ENCODE measurements around the gene SPAG6. TPM values are rescaled to one million over a fixed set of nuclear protein-coding genes. Genes with fewer than 3 reads are reported as not detected.

SPAG6 gene
- total and polyA plus RNA-seq, 2 of the 4 experiments (the other 2 are of a cell fraction) = not detected

DNA sequence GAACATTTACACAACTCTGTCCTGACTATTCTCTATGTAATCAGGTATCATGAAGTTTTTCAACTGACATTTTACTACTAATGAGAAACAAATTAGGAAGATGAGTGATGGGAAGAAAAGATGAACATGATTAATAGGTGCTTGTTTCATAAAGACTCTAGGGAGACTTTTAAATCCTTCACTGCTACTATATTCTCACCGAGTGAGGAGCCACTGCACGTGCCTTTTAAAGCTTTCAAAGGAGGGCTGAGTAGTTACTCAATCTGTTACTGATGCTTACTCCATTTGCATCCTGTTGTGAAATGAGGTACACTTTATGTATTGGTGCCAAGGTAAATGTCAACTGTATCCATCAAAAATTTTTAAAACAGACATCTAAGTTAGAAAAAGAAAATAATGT is 30.4 kb upstream of the SPAG6 start:
- Histone ChIP-seq H2AK9ac (replicated peaks; ENCODE audit: low read depth, low read length, poor library complexity) (no peak overlapping the region), H2AFZ (replicated peaks; ENCODE audit: low read length, poor library complexity) (no peak overlapping the region), H2AK5ac (ENCODE audit: low read depth, low read length) (no peak overlapping the region), H3K18ac (ENCODE audit: low read depth, low read length) (no peak overlapping the region), H3K9me3 (ENCODE audit: control insufficient read depth, insufficient read depth, low read length) (no peaks in the 10 kb centered on the region), H3K36me3 (ENCODE audit: control insufficient read depth, insufficient read depth, low read length) (no peaks in the 10 kb centered on the region), H3K9me1 (ENCODE audit: insufficient read depth, low read length) (no peaks in the 10 kb centered on the region; the same call in 1 of the 2 replicates), H3K79me1 (ENCODE audit: low read depth in 1 of 2, low read length in 2 of 2) (peaks cover 4 to 11% of the 10 kb centered on the region in 2 experiments), H2BK120ac (ENCODE audit: low read depth, low read length) (no peak overlapping the region), H3K23ac (ENCODE audit: low read depth, low read length) (no peak overlapping the region), H3K56ac (ENCODE audit: extremely low read depth, insufficient read depth, low read length) (no peak overlapping the region), H4K20me1 (ENCODE audit: insufficient read depth, low read length) (no peaks in the 10 kb centered on the region), H3K27ac (ENCODE audit: insufficient read depth, low read length) (no peak overlapping the region), H3K9ac (ENCODE audit: low read depth, low read length) (no peak overlapping the region), H2BK15ac (ENCODE audit: low read depth, low read length) (no peak overlapping the region), H3K4me2 (ENCODE audit: low read depth, low read length) (no peak overlapping the region), H3K14ac (replicated peaks; ENCODE audit: low read depth, low read length) (no peak overlapping the region), H4K8ac (ENCODE audit: low read depth in 2 of 2, low read length in 2 of 2) (no peak overlapping the region), H2BK20ac (ENCODE audit: low read depth, low read length) (no peak overlapping the region), H3K4ac (ENCODE audit: low read depth, low read length) (no peak overlapping the region), H2BK5ac (ENCODE audit: low read depth, low read length, poor library complexity, severe bottlenecking) (no peak overlapping the region), H4K91ac (ENCODE audit: insufficient read depth, low read depth, low read length) (no peak overlapping the region), H3K27me3 (ENCODE audit: control insufficient read depth, insufficient read depth, low read length) (no peaks in the 10 kb centered on the region), H3K4me3 (ENCODE audit: insufficient read depth, low read depth, low read length) (no peak overlapping the region), H4K5ac (ENCODE audit: low read depth, low read length) (no peak overlapping the region), H3K4me1 (ENCODE audit: control insufficient read depth, insufficient read depth, low read length) (no peaks in the 10 kb centered on the region)
- in situ Hi-C loops (cut with MboI; ENCODE audit: low sequenced_read_pairs) = loop anchor here (10.0 to 25.0 kb wide), 3 partner anchors 310 to 803 kb away; partner anchors contain the start of gene DNAJC1
- no TSS peak for BruUV-seq (replicated peaks)
- ATAC-seq (ENCODE audit: low read depth) (no peak), DNase-seq (no peak)
- dilution Hi-C loops (cut with HindIII; ENCODE audit: low sequenced_read_pairs, unreplicated experiment) = no loop called here
- POLR2A ChIA-PET (ENCODE audit: unreplicated experiment) = interaction anchor here (0.5 kb wide), 1 partner anchor 9 kb away, joined by 3 read pairs; no protein-coding TSS in a partner anchor
- intact Hi-C loops (cut with micrococcal nuclease) = loop anchor here (5.0 kb wide), 2 partner anchors 397 to 818 kb away; partner anchors contain the start of gene PIP4K2A
- WGBS, 2 experiments (ENCODE audit: extremely low coverage in 2 of 2, insufficient read length in 1 of 2) = no CpG with 5 or more reads among the region's 2 CpGs
- TF ChIP-seq SMC3 (IDR thresholded peaks at IDR 0.05; ENCODE audit: low read depth, low read length) (no peak), FOS (IDR thresholded peaks at IDR 0.05; ENCODE audit: low read depth, low read length) (no peak), RAD21 (IDR thresholded peaks at IDR 0.05; ENCODE audit: low read length) (no peak), RCOR1 (IDR thresholded peaks at IDR 0.05; ENCODE audit: insufficient replicate concordance, low read length) (no peak), CTCF (conservative IDR thresholded peaks at IDR 0.05; ENCODE audit: low read depth, low read length) (no peak), NFE2L2 (IDR thresholded peaks at IDR 0.05; ENCODE audit: low read depth, low read length) (no peak), POLR2A (IDR thresholded peaks at IDR 0.05; ENCODE audit: low read depth, low read length) (no peak), BHLHE40 (IDR thresholded peaks at IDR 0.05; ENCODE audit: low read depth, low read length) (no peak), ELK1 (IDR thresholded peaks at IDR 0.05; ENCODE audit: borderline replicate concordance, low read depth, low read length) (no peak), CHD1 (IDR thresholded peaks at IDR 0.05; ENCODE audit: low read depth, low read length) (no peak), MAZ (IDR thresholded peaks at IDR 0.05; ENCODE audit: borderline replicate concordance, low read depth, low read length) (no peak), MXI1 (IDR thresholded peaks at IDR 0.05; ENCODE audit: borderline replicate concordance, low read depth, low read length) (no peak), CEBPB (IDR thresholded peaks at IDR 0.05; ENCODE audit: low read depth, low read length) (no peak)
- TF ChIP-seq, protein P1, sequence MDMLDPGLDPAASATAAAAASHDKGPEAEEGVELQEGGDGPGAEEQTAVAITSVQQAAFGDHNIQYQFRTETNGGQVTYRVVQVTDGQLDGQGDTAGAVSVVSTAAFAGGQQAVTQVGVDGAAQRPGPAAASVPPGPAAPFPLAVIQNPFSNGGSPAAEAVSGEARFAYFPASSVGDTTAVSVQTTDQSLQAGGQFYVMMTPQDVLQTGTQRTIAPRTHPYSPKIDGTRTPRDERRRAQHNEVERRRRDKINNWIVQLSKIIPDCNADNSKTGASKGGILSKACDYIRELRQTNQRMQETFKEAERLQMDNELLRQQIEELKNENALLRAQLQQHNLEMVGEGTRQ (IDR thresholded peaks at IDR 0.05; ENCODE audit: low read depth, low read length) = no peak
- CTCF ChIA-PET = no interaction called here
